NCI-H187 treated with DMSO at 0.1 percent for 48 hours (cell line): ENCODE results near the gene SGF29.
"Not testable (repeated sequence)": the region's sequence is repeated elsewhere in the genome, so short reads cannot be mapped to it uniquely, and the experiment has no call there.

Source experiments
- DNase-seq: peaks from one replicate; lab custom pipeline; 2025; lab: John Stamatoyannopoulos, UW

Gene SGF29

DNA sequence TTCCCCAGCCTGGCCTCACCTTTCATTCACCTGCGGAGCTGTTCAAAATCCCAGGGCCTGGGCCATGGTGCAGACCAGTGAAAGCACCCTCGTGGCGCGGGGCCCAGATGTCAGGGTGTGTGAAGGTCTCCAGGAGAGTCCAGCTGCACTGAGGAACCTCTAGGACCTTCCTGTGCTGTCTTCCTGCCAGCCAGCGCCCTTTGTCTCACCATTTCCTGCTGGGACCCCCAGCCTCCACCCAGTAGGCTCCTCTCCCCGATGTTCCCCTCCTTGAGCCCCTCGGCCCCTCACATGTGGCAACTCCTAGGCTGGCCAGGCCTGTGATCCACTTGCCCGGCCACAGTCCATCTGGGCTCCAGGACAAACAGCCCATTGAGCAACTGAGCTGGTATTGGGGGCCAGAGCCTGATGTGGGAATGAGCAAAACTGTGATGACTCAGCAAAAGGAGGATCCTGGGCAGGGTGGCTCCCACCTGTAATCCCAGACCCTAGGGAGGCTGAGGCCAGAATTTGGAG lies 42.5 kb downstream of the SGF29 start:
- no peak for DNase-seq

DNA sequence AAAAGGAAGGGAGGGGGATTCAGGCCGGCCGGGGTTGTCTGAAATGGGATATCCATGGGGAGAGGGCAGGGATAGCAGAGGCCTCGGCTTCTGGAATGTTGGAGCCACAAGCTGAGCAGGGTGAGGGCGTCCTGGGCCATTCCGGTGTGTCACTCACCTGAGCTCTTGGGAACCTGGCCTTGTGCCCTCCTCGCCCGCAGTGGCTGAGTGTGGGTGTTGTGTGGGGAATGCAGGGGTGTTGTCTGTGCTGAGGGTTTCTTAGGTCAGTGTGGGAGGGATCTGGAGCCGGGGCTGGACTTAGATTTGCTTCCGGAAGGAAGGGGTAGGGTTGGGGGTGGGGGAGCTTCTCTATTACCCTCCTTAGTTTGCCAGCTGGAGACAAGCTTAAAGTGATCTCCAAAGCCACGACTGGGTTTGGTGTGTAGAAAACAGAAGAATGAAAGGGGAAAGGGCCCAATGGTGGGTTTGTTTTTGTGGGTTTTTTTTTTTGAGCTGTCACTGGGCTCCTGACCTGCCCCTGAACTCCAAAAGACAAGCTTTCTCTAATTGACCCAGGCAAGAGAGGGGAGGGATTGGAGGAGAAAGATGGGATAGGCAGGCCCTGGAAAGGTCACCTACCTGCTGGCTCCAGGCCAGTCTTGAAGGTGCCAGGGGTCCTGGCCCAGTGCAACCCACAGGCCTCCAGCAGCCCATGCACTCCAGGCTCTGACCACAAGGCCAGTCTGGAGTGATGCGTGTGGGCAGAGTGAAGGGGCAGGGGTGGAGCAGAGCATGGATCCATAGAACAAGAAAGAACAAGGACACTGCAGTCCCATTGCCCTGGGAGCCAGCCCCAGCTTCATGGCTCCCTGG lies 43.3 kb downstream of the SGF29 start, which contains the start of gene SULT1A2:
Gene SULT1A2, minus strand, starts transcription at position 211 of the 852 bp plus-strand sequence. CDS start 1,120 bp downstream, outside the sequence.
- DNase-seq, result no peak

DNA sequence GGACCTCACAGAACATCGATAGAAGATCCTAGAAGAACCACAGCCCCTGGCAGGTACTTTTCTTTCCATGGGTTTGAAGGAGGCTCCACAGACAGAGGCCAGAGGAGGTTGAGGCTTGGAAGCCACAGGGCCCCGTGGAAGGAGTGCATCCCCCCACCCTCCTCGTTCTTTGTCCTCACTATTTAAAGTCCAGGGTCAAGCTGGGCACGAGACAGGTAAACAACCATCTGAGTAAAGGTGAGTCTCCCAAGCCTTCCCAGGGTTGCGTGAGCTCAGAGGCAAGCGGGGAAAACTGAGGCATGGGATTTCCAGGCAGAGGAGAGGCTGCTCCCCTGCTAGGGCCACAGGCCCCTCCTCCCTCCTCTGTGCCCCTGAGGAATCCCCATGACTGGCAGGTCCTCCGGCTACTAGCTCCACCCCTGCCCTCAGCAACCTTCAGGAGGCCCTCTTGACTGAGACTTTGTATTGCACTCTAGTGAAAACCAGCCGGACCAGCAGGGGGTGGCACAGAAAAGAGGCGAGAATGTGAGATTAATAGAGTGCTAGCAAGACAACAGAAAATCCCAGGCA lies 44.1 kb downstream of the SGF29 start:
- DNase-seq, result no peak

DNA sequence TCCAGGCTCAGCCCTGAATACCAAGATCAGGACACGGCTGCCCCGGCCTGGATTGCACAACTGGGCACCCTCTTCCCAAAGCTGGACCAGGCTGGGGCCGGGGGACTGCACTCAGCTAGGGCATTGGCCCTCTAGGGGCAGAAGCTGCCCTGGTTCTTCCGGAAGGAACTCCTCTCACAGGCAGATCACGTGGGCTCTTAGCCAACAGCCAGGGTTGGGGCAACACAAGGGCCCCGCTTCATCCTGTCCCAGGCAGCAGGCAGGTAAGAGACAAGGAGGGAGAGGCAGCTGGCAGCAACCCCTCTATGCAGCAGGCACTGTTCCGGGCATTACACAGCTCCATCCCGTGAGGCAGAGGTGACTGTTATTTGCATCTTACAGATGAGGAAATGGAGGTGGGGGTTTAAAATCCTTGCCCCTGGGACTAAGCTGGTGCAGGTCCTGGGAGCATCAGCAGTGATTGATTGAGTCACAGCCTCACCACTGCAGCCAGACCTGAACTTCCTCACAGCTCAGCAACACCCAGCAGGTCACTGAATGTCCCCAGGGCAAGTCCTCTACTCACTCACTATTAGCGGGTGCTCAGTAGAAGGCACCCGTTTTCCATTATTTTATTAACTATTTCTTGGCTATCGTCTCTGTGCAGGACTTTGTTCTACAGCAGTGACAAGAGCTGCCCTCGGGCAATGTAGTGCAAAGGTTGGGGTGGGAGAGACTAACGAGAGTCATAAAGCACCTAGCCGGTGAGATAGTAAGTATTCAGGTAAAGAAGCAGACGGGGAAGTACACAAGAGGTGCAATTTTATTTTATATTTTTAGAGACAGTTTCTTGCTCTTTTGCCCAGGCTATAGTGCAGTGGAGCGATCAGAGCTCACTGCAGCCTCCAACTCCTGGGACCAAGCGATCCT lies 45.9 kb downstream of the SGF29 start:
- DNase-seq, result not testable (repeated sequence)

DNA sequence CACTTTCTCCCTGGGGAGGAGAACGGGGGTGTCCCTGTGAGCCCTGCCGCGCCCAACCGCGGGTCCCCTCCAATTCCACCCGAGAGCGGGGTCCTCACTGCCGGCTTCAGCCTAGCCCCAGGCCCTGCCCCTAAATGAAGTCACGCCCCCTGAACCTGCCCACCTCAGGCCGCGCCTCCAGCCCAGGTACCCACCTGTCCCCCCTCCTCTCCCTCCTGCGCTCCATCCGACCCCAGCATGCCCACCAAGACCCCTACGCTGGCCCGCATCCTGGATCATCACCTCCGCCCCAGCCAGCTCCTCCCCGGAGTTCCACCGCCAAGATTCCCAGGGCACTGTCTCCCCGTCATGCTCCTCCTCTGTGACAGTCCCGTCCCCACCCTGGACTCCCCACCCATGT lies 47.2 kb downstream of the SGF29 start:
- DNase-seq, result not testable (repeated sequence)

DNA sequence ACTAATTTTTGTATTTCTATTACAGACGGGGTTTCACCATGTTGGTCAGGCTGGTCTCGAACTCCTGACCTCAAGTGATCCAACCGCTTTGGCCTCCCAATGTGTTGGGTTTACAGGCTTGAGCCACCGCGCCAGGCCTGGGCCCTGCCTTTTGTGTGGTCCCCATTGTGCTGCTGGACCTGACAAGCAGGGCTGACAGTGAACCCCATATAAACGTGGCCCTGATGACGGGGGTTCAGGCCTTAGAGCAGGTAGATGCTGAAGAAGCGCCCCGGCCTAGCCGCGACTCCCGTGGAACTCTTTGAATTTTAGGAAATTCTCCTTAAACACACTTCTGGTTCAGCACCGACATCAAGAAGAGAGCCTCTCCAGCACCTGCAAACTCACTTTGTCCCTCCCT lies 47.9 kb downstream of the SGF29 start:
- not testable (repeated sequence) for DNase-seq

DNA sequence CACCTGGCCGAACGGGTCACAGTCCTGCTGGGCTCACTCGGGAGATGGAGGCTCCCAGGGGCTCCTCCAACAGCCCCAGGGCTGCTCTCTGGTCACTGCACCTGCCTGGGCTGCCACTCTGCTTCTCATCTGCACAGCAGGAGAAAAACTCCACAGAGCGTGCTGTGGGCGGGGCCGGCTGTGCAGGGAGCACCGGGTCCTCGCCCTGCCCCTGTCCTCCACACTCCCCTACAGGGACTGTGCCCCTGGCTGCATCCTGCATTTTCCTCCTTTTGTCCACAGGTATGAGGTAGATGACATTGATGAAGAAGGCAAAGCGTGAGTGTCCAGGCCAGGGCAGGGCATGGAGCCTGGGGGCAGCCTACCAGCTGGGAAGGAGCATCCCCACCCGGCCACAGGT lies 48.3 kb downstream of the SGF29 start:
- not testable (repeated sequence) for DNase-seq

DNA sequence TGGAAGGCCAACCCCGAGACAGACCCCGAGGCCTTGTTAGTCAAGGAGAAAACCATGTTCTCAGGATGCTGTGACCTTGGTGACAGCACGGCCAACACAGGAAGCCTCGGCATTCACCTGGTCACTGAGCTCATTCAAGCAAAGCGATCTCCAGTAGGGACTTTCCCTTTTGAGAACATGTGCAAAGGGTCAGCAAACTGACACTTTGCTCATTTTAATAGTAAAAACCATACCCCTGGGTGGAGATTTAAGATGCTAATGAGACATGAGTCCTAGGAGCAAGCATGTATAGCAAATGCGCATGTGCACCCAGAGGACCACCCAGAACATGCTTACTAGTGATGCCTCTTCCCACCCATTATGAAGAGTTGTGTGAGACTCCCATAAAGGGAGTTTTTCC lies 48.8 kb downstream of the SGF29 start:
- DNase-seq, result no peak

DNA sequence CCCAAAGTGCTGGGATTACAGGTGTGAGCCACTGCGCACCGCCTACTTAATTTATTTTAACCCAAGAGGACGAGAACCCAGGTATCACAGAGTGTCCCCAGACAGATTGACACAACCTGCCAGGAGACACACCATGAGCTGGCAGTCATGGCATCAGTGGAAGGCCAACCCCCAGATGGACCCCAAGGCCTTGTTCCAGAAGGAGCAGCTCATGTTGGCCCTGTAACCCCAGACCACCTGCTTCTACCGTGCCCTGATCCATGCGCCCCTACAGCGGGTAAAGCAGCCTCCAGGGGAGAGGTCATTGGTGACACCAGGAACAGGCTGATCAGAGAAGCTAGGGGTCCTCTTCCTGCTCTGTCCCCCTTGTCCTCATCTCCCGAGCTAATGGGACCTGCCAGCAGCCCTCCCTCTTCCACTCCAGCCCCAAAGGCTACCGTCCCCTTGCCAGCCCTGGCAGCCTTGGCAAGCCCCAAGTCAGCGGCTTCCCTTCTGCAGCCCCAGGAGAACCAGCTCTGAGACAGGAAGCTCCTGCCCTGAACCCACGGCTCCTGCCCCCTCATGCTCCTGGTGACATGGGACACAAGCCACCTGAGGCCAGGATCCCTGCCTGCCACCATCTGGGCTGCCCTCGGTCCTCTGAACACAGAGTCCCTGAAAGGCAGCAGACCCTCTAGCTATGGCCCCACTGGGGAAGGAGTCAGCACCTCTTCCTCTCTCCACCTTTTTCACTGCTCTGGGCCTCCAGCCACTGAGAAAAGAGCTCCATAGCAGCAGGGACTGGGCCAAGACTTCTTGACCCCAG lies 49.9 kb downstream of the SGF29 start:
- DNase-seq, result no peak

DNA sequence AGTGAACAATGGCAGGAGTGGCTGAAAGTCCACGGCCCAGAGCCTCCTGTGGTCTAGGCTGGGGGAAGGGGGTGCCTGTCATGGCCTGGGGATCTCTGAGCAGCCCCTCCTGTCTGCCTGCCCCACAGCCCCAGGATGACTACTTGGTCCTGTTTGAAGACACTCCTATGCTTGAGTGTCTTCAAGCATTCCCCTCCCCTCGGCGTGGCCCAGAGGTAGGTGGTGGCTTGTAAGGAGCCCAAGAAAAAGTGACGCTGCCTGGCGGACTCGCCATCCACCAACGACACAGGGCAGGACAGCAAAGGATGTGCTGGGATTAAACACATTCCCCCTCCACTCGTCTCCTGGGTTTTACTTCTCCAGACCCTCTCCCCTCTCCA lies 50.5 kb downstream of the SGF29 start:
- DNase-seq, result no peak

DNA sequence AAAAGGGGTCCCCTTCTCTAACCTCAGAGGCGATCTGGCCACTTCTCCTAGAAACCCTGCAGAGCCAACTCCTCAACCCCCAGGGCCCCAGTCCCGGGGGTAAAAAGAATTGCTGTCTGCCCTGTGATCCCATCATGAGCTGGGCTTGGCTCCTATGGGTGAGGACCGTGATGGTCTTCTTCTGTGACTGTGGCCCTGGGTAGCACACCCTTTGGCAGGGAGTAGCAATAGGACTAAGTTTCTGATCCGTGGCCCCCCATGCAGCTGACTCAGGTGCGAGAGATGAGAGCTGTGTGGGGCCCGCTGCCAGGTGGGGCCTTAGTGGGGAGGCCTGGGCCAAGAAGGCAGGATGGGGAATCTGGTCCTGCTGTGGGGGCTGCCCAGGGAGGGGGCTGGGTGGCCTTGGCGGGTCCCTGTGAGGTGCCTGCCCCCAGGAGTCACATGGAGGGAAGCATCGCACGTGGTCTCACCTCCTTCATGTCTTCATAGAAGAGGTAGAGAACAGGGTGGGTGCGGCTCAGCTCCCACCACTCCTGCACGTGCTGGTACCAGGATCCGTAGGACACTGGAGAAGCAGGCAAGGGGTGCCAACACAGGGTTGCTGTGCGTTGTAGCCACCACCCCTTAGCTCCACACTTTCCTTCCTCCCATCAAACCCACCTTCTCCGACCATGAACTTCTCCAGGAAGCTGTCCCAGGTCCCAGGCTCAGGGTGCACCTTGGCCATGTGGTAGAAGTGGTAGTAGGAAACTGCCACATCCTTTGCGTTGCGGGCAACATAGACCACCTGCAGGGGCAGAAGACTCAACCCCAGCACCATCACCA lies 52.8 kb downstream of the SGF29 start:
- no peak for DNase-seq

DNA sequence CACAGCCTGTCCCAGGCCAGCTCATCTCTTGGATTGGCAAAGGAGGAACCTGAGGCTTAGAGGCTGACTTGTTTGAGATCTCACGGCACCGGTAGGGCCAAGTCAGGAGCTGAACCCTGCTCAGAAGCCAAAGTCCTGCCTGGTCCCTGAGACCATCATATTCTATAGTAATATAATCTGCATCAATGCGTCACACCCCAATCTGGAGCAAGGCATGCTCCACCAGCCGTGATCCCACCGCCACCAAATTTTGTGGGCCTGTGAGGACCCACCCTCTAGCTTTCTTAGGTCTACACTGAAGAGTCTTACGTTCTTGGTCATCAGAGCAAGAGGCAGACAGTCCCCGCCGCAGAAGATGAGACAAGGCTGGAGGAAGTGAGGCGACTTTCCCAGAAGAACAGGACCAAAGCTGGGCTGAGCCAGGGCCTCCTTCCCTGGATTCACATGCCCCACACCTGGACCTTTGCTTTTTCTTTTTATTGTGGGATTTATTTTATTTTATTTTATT lies 53.5 kb downstream of the SGF29 start:
- DNase-seq, result no peak

DNA sequence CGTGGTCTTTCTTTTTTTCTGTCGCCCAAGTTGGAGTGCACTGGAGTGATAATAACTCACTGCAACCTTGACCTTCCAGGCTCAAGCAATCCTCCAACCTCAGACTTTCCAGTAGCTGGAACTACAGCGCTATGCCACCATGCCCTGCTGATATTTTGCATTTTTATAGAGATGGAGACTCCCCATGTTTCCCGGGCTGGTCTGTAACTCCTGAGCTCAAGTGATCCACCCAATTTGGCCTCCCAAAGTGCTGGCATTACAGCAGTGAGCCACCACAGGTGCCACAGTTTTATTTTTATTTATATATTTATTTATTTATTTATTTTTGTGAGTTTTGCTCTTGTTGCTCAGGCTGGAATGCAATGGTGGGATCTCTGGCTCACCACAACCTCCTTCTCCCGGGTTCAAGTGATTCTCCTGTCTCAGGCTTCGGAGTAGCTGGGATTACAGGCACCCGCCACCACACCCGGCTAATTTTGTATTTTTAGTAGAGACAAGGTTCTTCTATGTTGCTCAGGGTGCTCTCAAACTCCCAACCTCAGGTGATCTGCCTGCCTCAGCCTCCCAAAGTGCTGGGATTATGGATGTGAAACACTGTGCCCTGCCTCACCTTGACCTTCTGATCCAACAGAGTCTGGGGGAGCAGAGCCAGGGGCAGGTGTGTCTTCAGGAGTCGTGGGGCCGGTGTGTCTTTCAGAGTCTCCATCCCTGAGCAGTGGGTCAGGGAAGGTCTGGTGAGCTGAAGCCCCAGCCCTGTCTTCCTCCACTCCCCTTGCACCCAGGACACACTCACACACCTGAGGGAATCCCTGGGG lies 54.2 kb downstream of the SGF29 start:
- DNase-seq, result not testable (repeated sequence)

DNA sequence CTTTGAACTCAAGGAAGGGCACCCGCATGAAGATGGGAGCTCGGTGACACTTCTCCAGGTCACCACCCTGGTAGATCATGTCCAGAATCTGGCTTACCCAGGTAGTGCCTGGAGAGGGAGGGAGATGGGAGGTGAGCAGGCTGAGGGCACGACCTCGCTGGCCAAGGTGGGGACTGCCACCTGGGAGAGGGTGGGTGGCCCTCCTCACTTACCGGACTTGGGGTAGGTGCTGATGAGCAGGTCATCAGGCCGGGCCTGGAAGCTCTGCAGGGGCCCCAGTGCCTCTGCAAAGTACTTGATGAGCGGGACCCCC lies 54.7 kb downstream of the SGF29 start:
- DNase-seq, result not testable (repeated sequence)

DNA sequence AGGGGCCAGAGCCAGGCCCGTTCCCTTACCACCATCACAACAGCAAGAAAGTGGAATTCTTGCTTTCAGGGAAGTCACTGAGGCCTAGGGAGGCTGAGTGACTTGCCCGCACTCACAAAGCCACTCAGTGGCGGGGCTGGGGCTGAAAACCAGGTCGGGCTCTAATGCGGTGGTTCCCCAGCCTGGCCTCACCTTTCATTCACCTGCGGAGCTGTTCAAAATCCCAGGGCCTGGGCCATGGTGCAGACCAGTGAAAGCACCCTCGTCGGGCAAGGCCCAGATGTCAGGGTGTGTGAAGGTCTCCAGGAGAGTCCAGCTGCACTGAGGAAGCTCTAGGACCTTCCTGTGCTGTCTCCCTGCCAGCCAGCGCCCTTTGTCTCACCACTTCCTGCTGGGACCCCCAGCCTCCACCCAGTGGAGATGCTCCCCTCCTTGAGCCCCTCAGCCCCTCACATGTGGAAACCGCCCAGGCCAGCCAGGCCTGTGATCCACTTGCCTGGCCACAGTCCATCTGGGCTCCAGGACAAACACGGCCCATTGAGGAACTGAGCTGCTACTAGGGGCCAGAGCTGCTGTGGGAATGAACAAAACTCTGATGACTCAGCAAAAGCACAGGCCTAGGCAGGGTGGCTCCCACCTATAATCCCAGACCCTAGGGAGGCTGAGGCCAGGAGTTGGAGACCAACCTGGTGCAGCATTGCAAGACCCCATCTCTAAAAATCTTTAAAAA lies 55.3 kb downstream of the SGF29 start:
- DNase-seq, result not testable (repeated sequence)

DNA sequence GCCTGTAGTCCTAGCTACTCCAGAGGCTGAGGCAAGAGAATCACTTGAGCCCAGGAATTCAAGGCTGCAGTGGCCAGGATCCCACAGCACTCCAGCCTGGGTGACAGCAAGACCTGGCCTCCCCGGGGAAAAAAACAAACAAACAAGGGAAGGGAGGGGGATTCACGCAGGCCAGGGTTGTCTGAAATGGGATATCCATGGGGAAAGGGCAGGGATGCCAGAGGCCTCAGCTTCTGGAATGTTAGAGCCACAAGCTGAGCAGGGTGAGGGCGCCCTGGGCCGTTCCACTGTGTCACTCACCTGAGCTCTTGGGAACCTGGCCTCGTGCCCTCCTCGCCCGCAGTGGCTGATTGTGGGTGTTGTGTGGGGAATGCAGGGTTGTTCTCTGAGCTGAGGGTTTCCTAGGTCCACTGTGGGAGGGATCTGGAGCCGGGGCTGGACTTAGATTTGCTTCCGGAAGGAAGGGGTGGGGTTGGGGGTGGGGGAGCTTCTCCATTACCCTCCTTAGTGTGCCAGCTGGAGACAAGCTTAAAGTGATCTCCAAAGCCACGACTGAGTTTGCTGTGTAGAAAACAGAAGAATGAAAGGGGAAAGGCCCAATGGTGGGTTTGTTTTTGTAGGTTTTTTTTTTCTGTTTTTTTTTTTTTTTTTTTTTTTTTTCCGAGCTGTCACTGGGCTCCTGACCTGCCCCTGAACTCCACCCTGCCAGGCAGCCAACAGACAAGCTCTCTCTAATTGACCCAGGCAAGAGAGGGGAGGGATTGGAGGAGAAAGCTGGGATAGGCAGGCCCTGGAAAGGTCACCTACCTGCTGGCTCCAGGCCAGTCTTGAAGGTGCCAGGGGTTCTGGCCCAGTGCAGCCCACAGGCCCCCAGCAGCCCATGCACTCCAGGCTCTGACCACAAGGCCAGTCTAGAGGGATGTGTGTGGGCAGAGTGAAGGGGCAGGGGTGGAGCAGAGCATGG lies 56.2 kb downstream of the SGF29 start, which contains the start of gene SULT1A1:
Gene SULT1A1, minus strand, starts transcription at position 414 of the 964 bp plus-strand sequence. CDS start 1,189 bp downstream, outside the sequence.
- no peak for DNase-seq

DNA sequence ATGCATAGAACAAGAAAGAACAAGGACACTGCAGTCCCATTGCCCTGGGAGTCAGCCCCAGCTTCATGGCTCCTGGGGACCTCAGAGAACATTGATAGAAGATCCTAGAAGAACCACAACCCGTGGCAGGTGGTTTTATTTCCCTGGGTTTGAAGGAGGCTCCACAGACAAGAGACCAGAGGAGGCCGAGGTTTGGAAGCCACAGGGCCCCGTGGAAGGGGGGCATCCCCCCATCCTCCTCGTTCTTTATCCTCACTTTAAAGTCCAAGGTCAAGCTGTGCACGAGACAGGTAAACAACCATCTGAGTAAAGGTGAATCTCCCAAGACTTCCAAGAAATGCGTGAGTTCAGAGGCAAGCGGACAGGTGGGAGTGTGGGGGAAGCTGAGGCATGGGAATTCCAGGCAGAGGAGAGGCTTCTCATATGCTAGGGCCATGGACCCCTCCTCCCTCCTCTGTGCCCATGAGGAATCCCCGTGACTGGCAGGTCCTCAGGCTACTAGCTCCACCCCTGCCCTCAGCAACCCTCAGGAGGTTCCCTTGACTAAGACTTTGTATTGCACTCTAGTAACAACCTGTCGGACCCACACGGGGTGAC lies 57.0 kb downstream of the SGF29 start:
- DNase-seq, result no peak
